H54 (cell line): ENCODE results near the gene CLCN2.

Experiments used
- DNase-seq: peaks from one replicate; pipeline ENCODE4 v3.0.0; 2011; ENCODE audit warnings: low spot score, mixed read lengths; ENCODE audit not compliant: insufficient read length
- FAIRE-seq: peaks from 3 replicates; lab custom pipeline; 2011; peaks lifted over from hg19 to GRCh38; lab: Jason Lieb, UNC
- POLR2A ChIP-seq: IDR thresholded peaks from 2 replicates; pipeline ENCODE4 v1.6.1; 2011; ENCODE audit warnings: low read depth, mild to moderate bottlenecking, low read length

The CLCN2 gene

DNA sequence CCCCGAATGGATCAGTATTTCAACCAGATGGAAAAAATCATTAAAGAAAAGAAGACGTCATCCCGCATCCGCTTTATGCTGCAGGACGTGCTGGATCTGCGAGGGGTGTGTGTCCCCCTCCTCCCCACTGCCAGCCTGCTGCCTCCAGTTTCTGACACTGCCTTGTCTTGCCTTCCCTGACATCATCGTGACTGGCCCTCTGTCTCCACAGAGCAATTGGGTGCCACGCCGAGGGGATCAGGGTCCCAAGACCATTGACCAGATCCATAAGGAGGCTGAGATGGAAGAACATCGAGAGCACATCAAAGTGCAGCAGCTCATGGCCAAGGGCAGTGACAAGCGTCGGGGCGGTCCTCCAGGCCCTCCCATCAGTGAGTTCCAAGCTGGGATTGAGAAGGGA lies 36.1 kb downstream of the CLCN2 start:
- TF ChIP-seq POLR2A: no peak

GRCh38 chr3:184323696-184324095 lies 37.7 kb downstream of the CLCN2 start:
- no peak for TF ChIP-seq POLR2A
- FAIRE-seq: no peak
- no peak for DNase-seq

More for the DNA sequence above, 36.1 kb downstream of the CLCN2 start:
- DNase-seq (no peak), FAIRE-seq (no peak)

DNA sequence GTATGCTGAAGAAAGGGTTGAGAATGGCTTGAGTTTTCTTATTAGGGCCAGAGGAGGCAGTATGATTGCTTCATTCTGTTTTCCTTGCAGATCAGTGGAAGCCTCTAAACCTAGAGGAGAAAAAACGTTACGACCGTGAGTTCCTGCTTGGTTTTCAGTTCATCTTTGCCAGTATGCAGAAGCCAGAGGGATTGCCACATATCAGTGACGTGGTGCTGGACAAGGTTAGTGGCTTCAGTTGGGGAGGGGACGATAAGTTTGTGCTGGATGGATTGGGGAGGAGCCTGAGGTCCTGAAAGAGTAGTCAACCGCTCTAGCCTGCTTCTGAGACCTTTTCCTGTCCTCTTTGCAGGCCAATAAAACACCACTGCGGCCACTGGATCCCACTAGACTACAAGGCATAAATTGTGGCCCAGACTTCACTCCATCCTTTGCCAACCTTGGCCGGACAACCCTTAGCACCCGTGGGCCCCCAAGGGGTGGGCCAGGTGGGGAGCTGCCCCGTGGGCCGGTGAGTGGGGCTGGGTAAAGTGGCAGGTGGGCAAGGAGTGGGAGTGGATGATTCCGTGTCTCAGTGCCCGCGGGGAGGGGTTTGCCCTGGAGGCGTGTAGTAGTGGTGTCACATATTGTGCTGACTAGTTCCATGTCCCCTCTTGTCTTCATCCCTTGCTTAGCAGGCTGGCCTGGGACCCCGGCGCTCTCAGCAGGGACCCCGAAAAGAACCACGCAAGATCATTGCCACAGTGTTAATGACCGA lies 38.5 kb downstream of the CLCN2 start:
- DNase-seq (no peak), FAIRE-seq (no peak)
- TF ChIP-seq POLR2A: no peak

- FAIRE-seq: no peak
- no peak for TF ChIP-seq POLR2A
- DNase-seq: no peak
Measured at GRCh38 chr3:184321666-184322065, 39.7 kb downstream of the CLCN2 start.

DNA sequence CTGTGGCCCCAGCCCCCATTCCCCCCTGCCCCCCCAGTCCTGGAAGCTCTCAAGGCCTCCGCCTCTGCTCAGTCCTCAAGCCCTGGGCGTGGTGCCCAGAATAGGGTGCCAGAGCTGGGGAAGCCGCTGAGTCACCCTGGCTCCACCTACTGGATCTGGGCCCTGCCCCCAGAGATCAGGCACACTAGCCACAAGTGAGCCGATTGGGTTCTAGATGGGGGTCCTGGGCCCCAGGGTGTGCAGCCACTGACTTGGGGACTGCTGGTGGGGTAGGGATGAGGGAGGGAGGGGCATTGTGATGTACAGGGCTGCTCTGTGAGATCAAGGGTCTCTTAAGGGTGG lies 41.3 kb downstream of the CLCN2 start:
- FAIRE-seq (peak; percentile 15), DNase-seq (peak; percentile 99)
- TF ChIP-seq POLR2A: no peak

DNA sequence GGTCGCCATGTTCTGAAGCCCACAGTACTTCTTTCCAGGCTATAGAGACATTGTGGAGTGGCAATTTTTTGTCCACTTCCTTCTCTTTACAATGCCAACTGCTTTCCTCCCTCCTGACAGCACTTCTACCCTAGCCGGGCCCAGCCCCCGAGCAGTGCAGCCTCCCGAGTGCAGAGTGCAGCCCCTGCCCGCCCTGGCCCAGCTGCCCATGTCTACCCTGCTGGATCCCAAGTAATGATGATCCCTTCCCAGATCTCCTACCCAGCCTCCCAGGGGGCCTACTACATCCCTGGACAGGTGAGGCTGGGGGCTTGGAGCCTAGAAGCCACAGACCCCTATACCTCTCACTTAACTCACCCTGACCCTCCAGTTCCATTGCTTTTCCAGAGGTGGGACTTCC lies 44.2 kb downstream of the CLCN2 start:
- no peak for FAIRE-seq
- TF ChIP-seq POLR2A: no peak
- no peak for DNase-seq

GRCh38 chr3:184316792-184317191 lies 44.6 kb downstream of the CLCN2 start:
- DNase-seq (no peak), FAIRE-seq (no peak)
- TF ChIP-seq POLR2A: no peak

GRCh38 chr3:184315871-184316661 lies 45.3 kb downstream of the CLCN2 start:
- DNase-seq (no peak), FAIRE-seq (no peak)
- no peak for TF ChIP-seq POLR2A

- FAIRE-seq (no peak), DNase-seq (no peak)
- TF ChIP-seq POLR2A: no peak
Measured at GRCh38 chr3:184315543-184315867, 45.9 kb downstream of the CLCN2 start.

DNA sequence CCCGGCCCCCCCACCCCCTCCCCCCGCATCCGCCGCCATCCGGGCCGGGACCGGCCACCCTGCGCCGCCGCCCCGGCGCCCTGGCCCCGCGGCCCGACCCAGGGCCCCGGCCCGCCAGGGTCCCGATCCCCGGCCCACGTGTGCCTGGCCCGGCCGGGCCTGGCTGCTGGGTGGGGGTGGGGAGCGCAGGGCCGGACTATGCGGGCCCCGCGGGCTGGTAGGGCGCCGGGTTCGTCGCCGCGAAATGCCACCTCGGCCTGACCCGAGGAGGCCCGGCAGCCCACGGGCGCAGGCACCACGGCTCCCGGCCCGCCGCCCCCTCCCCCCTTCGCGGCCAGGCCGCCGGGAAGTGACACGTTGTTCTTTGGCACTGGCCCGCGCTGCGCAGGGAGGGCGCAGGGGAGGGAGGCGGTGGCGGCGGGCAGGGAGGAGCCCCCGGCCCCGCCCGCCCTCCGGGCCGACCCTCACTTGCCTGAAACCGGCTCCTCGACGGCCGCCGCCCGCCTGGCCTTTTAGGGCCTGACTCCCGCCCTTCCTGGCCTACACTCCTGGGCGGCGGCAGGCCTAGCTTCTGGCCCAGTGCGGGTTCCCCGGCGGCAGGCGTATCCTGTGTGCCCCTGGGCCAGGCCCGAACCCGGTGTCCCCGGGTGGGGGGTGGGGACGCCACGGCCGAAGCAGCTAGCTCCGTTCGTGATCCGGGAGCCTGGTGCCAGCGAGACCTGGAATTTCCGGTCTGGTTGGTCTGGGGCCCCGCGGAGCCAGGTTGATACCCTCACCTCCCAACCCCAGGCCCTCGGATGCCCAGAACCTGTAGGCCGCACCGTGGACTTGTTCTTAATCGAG lies 46.5 kb downstream of the CLCN2 start:
- FAIRE-seq: no peak
- no peak; the same call in 1 of the 2 replicates for TF ChIP-seq POLR2A

GRCh38 chr3:184314363-184314699 lies 47.1 kb downstream of the CLCN2 start, which contains the start of gene EIF4G1:
Gene EIF4G1, plus strand, starts transcription at chr3:184314606. Its CDS starts 1,191 bp downstream, at chr3:184315797.
- peak; percentile 27 for FAIRE-seq
- peak; percentile 75 for TF ChIP-seq POLR2A
- DNase-seq: peak; percentile 95

More for the DNA sequence above, 46.5 kb downstream of the CLCN2 start:
- DNase-seq: peak; percentile 47

- TF ChIP-seq POLR2A: no peak
- FAIRE-seq: no peak
- no peak for DNase-seq
Measured at GRCh38 chr3:184311633-184312032, 49.8 kb downstream of the CLCN2 start.

GRCh38 chr3:184308744-184309143 lies 52.7 kb downstream of the CLCN2 start:
- no peak for DNase-seq
- no peak for TF ChIP-seq POLR2A

DNA sequence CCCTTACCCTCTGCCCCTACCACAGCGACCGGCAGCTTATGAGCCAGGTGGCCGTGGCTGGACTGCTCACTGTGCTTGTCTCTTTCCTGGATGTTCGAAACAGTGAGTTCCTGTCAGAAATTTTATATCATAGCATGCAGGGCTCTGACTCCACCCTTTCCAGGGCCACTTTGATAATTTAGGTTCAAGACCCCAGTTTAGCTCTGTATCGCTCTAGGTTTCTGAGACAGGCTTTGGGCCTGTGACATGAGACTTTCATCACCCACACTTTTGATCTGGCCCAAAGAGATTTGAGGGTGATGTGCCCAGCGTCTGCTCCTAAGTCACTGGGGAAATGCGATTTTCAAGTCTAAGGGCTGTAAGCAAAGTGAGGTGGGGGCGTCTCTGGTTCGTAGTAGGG lies 53.5 kb downstream of the CLCN2 start:
- TF ChIP-seq POLR2A: no peak
- FAIRE-seq: no peak

More at GRCh38 chr3:184308744-184309143, 52.7 kb downstream of the CLCN2 start:
- no peak for FAIRE-seq

More for the DNA sequence above, 53.5 kb downstream of the CLCN2 start:
- DNase-seq: no peak
